HEK293 (cell line): ENCODE data around the gene GLT8D2.

Experiments
- CTCF ChIA-PET: fragments of 350-600 bp; formaldehyde crosslinking; extraction: SDS; loops from one replicate; lab custom pipeline; 2021; ENCODE audit warnings: antibody characterized with exemption; lab: Yijun Ruan, JAX
- POLR2A ChIA-PET: fragments of 300-600 bp; formaldehyde crosslinking; extraction: SDS; loops from one replicate; lab custom pipeline; 2020; ENCODE audit warnings: antibody characterized with exemption, inconsistent platforms; lab: Yijun Ruan, JAX
- H3K27ac ChIP-seq: fragments of 200-500 bp; sonication (Bioruptor generic); 2 replicates; pipeline ENCODE4 v1.5.1; 2014; ENCODE audit warnings: low read depth, low read length, control low read depth, inconsistent platforms; ENCODE audit errors: extremely low read depth
- H3K36me3 ChIP-seq, 2 experiments: fragments of 200-500 bp in 1 of 2; sonication (Bioruptor generic) in 1 of 2; 1 replicate in 1 of 2; 2 replicates in 1 of 2; pipeline ENCODE4 v1.5.1; 2014 to 2017; ENCODE audit warnings: inconsistent platforms in 2 of 2, low read length in 2 of 2; ENCODE audit not compliant: control insufficient read depth in 2 of 2, insufficient read depth in 1 of 2
- H3K4me1 ChIP-seq: fragments of 200-500 bp; sonication (Bioruptor generic); 2 replicates; pipeline ENCODE4 v1.5.1; 2014; ENCODE audit warnings: mild to moderate bottlenecking, low read length, inconsistent platforms; ENCODE audit not compliant: control insufficient read depth, insufficient read depth
- H3K4me3 ChIP-seq: 2 replicates; pipeline ENCODE4 v1.5.1; 2011; ENCODE audit warnings: low read depth, mild to moderate bottlenecking, control low read depth, low read length, moderate library complexity
- H3K9me3 ChIP-seq: fragments of 200-500 bp; sonication (Bioruptor generic); 2 replicates; pipeline ENCODE4 v1.5.1; 2014; ENCODE audit warnings: low read depth, low read length, inconsistent platforms; ENCODE audit not compliant: control insufficient read depth, insufficient read depth
- BCL11B ChIP-seq: fragments of 450-650 bp; formaldehyde crosslinking; IDR thresholded peaks from 2 replicates; pipeline ENCODE4 v1.5.1; 2016; ENCODE audit warnings: low read depth, missing biosample characterization, missing genetic modification characterization
- KLF1 ChIP-seq: fragments of 450-650 bp; formaldehyde crosslinking; IDR thresholded peaks from 2 replicates; pipeline ENCODE4 v1.5.1; 2016; ENCODE audit warnings: missing biosample characterization, missing genetic modification characterization
- KLF16 ChIP-seq: fragments of 450-650 bp; formaldehyde crosslinking; IDR thresholded peaks from 2 replicates; pipeline ENCODE4 v1.5.1; 2017; ENCODE audit warnings: missing biosample characterization, missing genetic modification characterization
- OVOL3 ChIP-seq: fragments of 450-650 bp; formaldehyde crosslinking; IDR thresholded peaks from 2 replicates; pipeline ENCODE4 v1.5.1; 2016; ENCODE audit warnings: missing biosample characterization, missing genetic modification characterization
- RBAK ChIP-seq: fragments of 450-650 bp; formaldehyde crosslinking; IDR thresholded peaks from 2 replicates; pipeline ENCODE4 v1.5.1; 2016; ENCODE audit warnings: missing biosample characterization, missing genetic modification characterization
- REST ChIP-seq: fragments of 450-650 bp; formaldehyde crosslinking; IDR thresholded peaks from 2 replicates; pipeline ENCODE4 v1.5.1; 2016; ENCODE audit warnings: missing biosample characterization, missing genetic modification characterization
- SP3 ChIP-seq: fragments of 450-650 bp; formaldehyde crosslinking; IDR thresholded peaks from 2 replicates; pipeline ENCODE4 v1.5.1; 2016; ENCODE audit warnings: missing biosample characterization, missing genetic modification characterization
- SP7 ChIP-seq: fragments of 450-650 bp; formaldehyde crosslinking; IDR thresholded peaks from 2 replicates; pipeline ENCODE4 v1.5.1; 2016; ENCODE audit warnings: missing biosample characterization, missing genetic modification characterization
- ZNF175 ChIP-seq: fragments of 450-650 bp; formaldehyde crosslinking; IDR thresholded peaks from 2 replicates; pipeline ENCODE4 v1.5.1; 2016; ENCODE audit warnings: missing biosample characterization, missing genetic modification characterization
- ZNF302 ChIP-seq: fragments of 450-650 bp; formaldehyde crosslinking; IDR thresholded peaks from 2 replicates; pipeline ENCODE4 v1.5.1; 2016; ENCODE audit warnings: missing biosample characterization, missing genetic modification characterization, low read depth
- ZNF510 ChIP-seq: fragments of 450-650 bp; formaldehyde crosslinking; IDR thresholded peaks from 2 replicates; pipeline ENCODE4 v1.5.1; 2018; ENCODE audit warnings: mild to moderate bottlenecking, missing genetic modification characterization, missing biosample characterization; ENCODE audit not compliant: insufficient replicate concordance
- ZNF514 ChIP-seq: fragments of 450-650 bp; formaldehyde crosslinking; IDR thresholded peaks from 2 replicates; pipeline ENCODE4 v1.5.1; 2016; ENCODE audit warnings: missing biosample characterization, missing genetic modification characterization
- ZNF518A ChIP-seq: fragments of 450-650 bp; formaldehyde crosslinking; conservative IDR thresholded peaks from 2 replicates; pipeline ENCODE4 v1.5.1; 2016; ENCODE audit warnings: low read depth, missing biosample characterization, missing genetic modification characterization
- ZNF549 ChIP-seq: fragments of 450-650 bp; IDR thresholded peaks from 2 replicates; pipeline ENCODE4 v1.5.1; 2018; ENCODE audit warnings: missing biosample characterization, missing genetic modification characterization, mild to moderate bottlenecking, inconsistent platforms, moderate library complexity
- ZNF560 ChIP-seq: fragments of 450-650 bp; formaldehyde crosslinking; IDR thresholded peaks from 2 replicates; pipeline ENCODE4 v1.5.1; 2017; ENCODE audit warnings: missing biosample characterization, missing genetic modification characterization, borderline replicate concordance
- ZNF621 ChIP-seq: fragments of 450-650 bp; formaldehyde crosslinking; IDR thresholded peaks from 2 replicates; pipeline ENCODE4 v1.5.1; 2017; ENCODE audit warnings: missing biosample characterization, missing genetic modification characterization
- ZNF639 ChIP-seq: fragments of 450-650 bp; formaldehyde crosslinking; IDR thresholded peaks from 2 replicates; pipeline ENCODE4 v1.5.1; 2016; ENCODE audit warnings: missing biosample characterization, missing genetic modification characterization
- ZNF645 ChIP-seq: fragments of 450-650 bp; formaldehyde crosslinking; IDR thresholded peaks from 2 replicates; pipeline ENCODE4; 2016; ENCODE audit warnings: missing biosample characterization, missing genetic modification characterization
- ZNF776 ChIP-seq: fragments of 450-650 bp; formaldehyde crosslinking; IDR thresholded peaks from 2 replicates; pipeline ENCODE4 v1.5.0; 2017; ENCODE audit warnings: missing biosample characterization, missing genetic modification characterization, borderline replicate concordance
- ZNF785 ChIP-seq: fragments of 450-650 bp; formaldehyde crosslinking; IDR thresholded peaks from 2 replicates; pipeline ENCODE4 v1.5.1; 2016; ENCODE audit warnings: missing biosample characterization, missing genetic modification characterization
- ZNF843 ChIP-seq: fragments of 450-650 bp; formaldehyde crosslinking; IDR thresholded peaks from 2 replicates; pipeline ENCODE4 v1.5.1; 2016; ENCODE audit warnings: missing biosample characterization, missing genetic modification characterization
- TF ChIP-seq, protein P1 (sequence below): fragments of 450-650 bp; formaldehyde crosslinking; IDR thresholded peaks from 2 replicates; pipeline ENCODE4 v1.5.1; 2016; ENCODE audit warnings: missing biosample characterization, missing genetic modification characterization

Gene GLT8D2

DNA sequence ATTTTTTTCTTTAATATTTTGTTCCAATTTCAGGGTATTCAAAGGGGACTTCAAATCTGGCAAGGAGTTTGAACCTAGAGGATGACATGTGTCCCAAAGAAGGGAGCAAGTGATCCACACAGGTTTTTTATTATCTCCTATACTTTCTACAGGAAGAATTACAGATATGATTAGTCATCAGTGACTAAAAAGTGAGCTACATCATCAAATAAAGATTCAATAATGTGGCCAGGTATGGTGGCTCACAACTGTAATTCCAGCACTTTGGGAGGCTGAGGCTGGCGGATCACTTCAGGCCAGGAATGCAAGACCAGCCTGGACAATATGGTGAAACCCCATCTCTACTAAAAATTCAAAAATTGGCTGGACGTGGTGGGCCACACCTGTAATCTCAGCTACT, 24.2 kb downstream of the GLT8D2 start:
- no peak overlapping the region for H3K4me3 ChIP-seq
- H3K27ac ChIP-seq: no peak overlapping the region
- no peaks in the 10 kb centered on the region for H3K4me1 ChIP-seq
- no peaks in the 10 kb centered on the region for H3K36me3 ChIP-seq
- CTCF ChIA-PET: no interaction called here
- TF ChIP-seq KLF16 (tag by site-specific recombination): no peak
- no peak for TF ChIP-seq ZNF843 (tag by site-specific recombination)
- TF ChIP-seq ZNF549 (tag by site-specific recombination): no peak
- TF ChIP-seq ZNF560 (tag by site-specific recombination): no peak
- H3K9me3 ChIP-seq: no peaks in the 10 kb centered on the region
- POLR2A ChIA-PET: no interaction called here

DNA sequence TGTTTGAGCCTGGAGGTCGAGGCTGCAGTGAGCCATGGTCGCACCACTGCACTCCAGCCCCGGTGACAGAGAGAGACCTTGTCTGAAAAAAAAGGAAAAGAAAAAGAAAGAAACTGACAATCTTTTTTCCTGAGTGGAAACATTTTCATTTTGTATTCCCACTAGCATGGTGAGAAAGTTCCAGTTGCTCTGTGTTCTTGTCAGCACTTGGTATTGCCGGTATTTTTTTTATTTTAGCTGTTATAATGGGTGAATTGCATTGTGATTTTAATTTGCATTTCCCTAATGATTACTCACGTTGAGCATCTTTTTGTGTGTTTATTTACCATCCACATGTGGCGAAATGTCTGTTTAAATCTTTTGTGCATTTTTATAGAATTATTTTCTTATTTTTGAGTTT, 25.6 kb downstream of the GLT8D2 start:
- POLR2A ChIA-PET: no interaction called here
- Histone ChIP-seq H3K4me1 (no peaks in the 10 kb centered on the region), H3K9me3 (no peaks in the 10 kb centered on the region), H3K27ac (no peak overlapping the region), H3K36me3 (no peaks in the 10 kb centered on the region), H3K4me3 (no peak overlapping the region)
- TF ChIP-seq ZNF785 (tag by site-specific recombination): no peak
- TF ChIP-seq KLF1 (tag by site-specific recombination): no peak
- TF ChIP-seq, protein P1, sequence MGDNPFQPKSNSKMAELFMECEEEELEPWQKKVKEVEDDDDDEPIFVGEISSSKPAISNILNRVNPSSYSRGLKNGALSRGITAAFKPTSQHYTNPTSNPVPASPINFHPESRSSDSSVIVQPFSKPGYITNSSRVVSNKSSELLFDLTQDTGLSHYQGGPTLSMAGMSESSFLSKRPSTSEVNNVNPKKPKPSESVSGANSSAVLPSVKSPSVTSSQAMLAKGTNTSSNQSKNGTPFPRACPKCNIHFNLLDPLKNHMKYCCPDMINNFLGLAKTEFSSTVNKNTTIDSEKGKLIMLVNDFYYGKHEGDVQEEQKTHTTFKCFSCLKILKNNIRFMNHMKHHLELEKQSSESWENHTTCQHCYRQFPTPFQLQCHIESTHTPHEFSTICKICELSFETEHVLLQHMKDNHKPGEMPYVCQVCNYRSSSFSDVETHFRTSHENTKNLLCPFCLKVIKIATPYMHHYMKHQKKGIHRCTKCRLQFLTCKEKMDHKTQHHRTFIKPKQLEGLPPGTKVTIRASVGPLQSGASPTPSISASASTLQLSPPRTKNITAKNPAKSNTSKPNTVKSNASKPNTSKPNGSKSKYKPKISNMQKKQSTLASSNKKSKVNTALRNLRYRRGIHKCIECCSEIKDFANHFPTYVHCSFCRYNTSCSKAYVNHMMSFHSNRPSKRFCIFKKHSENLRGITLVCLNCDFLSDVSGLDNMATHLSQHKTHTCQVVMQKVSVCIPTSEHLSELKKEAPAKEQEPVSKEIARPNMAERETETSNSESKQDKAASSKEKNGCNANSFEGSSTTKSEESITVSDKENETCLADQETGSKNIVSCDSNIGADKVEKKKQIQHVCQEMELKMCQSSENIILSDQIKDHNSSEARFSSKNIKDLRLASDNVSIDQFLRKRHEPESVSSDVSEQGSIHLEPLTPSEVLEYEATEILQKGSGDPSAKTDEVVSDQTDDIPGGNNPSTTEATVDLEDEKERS (tag by site-specific recombination): no peak
- no peak for TF ChIP-seq ZNF639 (tag by site-specific recombination)
- no peak for TF ChIP-seq ZNF175 (tag by site-specific recombination)
- no peak for TF ChIP-seq ZNF776
- TF ChIP-seq RBAK: no peak
- no peak for TF ChIP-seq SP3
- no peak for TF ChIP-seq BCL11B
- TF ChIP-seq OVOL3 (tag by site-specific recombination): no peak
- TF ChIP-seq ZNF621 (tag by site-specific recombination): no peak
- TF ChIP-seq REST (tag by site-specific recombination): no peak
- TF ChIP-seq ZNF518A (tag by site-specific recombination): no peak
- no peak for TF ChIP-seq ZNF302 (tag by site-specific recombination)
- no peak for TF ChIP-seq ZNF514 (tag by site-specific recombination)
- no peak for TF ChIP-seq SP7 (tag by site-specific recombination)
- no peak for TF ChIP-seq ZNF645
- TF ChIP-seq ZNF510 (tag by site-specific recombination): no peak
- CTCF ChIA-PET: no interaction called here
